NOMO-1 (cell line): ENCODE data around the gene TOR2A.

Experiments used
- DNase-seq, 2 experiments: peaks; one replicate each; lab custom pipeline; 2025; ENCODE audit not compliant: unreplicated experiment in 2 of 2; lab: John Stamatoyannopoulos, UW

The TOR2A gene

DNA sequence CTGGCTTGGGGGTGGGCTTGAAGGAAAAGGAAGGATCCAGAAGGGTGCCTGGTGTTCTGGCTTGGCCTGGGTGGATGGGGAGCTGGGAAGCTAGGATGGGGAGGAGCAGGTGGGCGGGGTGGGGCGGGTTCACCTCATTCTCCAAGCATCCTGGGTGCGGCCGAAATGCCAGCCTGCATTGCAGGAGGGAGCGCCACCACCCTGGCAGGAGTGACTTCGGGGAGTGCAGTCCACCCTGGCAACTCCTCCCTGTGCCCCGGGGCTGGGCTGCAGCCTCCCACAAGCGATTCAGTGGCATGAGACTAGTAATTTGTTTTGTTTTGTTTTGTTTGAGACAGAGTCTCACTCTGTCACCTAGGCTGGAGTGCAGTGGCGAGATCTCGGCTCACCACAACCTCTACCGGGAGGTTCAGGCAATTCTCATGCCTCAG is 13.7 kb downstream of the TOR2A start:
- no peak for DNase-seq

DNA sequence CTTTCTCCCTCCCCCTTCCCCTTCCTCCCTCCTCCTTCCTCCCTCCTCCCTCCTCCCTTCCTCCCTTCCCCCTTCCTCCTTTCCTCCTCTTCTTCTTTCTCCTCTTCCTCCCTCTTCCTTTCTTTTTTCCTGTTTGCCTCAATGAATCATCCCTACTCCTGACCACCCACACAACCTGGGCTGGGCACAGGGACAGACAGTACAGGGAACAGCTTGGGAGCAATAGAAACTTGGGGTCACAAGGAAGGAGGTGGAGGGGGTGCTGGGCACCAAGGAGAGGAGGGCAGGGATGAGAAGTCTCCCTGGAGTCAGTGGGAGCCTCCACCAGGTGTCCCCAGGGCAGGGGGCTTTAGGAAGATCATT is 14.2 kb downstream of the TOR2A start:
- DNase-seq: no peak

DNA sequence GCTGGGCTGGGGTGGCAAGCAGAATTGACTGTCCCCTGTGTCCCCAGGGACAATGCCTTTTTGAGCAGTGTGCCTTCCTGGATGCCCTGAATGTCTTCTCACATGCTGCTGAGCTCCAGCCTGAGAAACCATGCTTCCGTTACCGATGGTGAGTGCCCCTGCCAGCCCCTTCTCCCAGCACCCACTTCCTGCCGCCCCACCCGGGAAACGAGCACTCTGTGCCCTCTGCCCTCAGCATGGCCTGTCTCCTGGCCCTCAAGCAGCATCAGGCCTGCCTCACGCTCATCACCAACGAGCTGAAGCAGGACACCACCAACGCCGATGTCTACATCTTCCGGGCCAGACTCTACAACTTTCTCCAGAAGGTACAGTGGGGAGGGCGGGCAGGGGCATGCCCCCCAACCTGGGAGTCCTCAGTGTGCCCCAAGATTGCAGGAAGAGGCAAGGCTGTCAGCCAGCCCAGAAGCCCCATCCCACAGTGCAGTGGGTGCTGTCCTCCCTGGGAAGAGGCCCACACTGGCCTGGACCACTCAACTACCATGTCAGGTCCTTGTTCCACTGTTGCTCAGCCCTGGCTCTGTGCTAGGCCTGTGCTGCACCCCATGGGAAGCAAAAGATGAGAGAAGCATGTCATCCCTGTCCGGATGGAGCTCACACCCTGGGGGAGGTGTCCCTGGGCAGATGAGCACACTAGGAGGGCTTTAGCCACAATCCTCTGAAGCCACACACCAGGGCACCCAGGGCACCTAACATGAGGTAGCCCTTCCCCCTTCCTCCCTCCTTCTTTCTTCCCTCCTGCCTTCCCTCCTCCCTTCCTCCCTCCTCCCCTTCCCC is 14.8 kb downstream of the TOR2A start:
- DNase-seq: no peak

DNA sequence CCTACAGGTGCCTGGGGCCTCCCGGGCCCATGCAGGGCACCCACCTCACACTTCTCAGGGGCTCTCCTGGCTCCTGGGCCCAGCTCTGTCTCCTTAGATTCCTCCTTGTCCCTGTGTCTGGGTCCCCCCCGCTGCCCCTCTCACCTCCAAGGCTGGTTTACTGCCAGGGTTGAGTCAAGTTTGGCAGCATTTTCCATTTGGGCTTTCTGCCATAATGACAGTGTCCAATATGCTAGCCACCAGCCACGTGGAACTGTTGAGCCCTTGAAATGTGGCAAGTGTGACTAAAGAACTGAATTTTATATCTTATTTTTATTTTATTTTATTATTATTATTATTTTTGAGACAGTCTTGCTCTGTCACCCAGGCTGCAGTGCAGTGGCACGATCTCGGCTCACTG is 17.3 kb downstream of the TOR2A start:
- no peak for DNase-seq

DNA sequence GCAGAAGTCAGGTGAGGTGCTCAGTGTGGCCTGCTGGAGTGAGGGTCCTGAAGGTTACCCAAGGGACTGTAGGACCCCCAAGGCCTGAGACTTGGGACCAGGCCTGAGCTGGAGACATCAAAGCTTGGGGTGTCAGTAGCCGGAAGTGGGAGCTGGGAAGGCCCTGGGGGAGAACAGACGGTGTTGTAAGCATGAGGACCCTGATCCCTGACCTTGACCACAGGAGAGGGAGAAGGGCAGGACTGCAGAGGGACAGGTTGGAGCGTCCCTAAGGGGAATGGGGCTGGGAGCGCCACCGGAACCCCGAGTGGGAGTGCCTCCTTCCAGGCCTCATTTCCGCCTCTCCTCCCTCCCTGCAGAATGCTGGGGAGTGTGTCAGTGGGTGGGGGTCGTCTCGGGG is 18.7 kb downstream of the TOR2A start:
- DNase-seq: no peak

DNA sequence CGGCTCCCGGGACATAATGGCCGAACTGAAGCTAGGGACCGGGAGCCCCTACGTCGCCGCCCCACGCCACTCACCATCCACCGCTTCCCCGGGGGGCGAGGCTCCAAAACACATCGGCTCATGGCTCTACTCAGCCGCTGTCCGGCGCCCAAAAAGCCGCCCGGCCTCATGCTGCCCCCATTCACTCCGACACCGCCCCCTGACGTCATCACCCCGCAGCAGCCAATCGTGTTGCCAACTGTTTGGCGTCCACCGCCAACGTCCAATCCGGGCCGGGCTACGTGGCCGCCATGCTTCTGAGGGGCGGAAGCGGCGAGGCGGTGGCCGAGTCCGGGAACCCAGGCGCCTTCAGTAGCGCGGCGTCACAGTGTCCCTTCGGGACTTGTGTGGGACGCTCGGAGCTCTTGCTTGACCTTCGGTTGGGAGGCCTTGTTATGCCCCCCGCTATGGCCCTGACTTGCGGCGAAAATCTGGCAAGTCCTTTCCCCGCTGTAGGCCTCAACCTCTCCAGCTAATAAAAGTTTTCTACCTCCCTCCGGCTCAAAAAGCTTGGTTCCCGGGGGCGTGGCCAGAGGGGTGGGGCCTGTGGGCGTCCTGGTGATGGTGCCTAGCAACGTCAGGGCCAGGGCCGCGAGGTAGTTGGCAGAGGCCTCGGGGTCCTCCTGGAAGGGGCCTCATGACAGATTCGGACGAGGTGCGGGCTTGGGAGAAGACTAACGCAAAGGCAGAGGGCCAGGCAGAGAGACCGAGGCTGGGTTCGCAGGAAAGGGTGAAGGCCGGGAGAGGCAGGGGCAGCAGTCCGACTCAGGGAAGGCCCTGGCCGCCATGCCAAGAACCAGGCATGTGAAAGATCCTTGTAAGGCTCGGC is 19.4 kb downstream of the TOR2A start, which contains the start of the genes PTRH1 and TTC16:
TSS of gene PTRH1 (minus strand) at position 194 of the 868 bp plus-strand sequence. CDS start at position 170, 24 bp downstream.
TSS of gene TTC16 (plus strand) at position 610 of the 868 bp plus-strand sequence. CDS start at position 677, 67 bp downstream.
- DNase-seq: peak; percentile 91 to 98

DNA sequence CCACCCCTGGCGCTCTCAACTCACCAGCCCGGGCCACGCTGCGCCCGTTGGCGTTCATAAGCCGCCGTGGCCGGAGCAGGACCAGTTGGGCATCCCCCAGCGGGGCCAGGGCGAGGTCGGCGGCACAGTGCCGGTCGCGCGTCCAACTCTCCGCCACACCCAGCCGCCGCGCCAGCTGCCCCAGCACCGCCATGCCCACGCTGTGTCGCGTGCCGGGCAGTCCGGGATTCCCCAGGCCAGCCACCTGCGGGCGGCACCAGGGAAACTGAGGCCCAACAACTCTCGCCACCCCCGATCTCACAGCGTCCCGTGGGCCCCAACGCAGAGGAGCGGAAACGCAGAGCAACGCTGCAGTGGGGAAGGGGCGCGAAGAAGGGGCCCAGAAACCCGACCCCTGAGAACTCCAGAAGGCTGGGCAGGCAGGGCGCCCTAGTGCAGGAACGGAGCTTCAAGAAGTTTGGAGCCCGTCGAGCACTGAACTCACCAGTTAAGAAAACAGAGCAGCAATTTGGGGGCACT is 20.1 kb downstream of the TOR2A start:
- peak in 1 of 2 experiments; percentile 52 for DNase-seq

DNA sequence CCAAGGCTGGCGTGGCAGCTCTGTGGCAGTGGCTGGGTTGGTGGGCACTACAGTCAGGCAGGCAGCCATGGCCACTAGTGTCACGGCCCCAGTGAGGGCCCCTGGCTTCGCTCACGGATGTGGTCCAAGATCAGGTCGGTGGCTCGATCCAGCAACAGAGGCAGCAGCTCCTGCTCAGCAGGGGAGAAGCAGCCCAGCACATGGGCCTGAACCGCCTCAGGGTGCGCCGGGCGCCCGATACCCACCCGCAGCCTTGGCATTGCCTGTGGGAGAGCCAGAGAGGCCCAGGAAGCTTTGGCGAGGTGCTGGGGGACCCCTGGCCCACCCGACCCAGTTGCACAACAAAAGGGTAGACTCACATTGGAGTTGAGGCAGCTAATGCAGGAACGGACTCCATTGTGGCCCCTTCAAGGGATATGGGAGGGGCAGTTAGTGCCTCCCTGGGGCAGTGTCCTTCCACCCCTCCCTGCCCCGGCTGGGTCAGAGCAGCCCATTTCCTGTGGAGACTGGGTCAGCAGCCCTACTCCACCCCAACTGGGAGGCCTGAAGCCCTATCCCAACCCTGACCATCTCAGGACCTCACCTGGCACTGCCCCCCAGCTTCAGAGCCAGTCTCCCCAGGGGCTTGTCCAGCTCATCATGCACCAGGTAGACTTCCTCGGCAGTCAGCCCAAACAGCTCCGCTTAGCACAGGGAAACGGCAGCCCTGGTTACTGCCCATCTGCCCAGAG is 20.9 kb downstream of the TOR2A start:
- no peak for DNase-seq

DNA sequence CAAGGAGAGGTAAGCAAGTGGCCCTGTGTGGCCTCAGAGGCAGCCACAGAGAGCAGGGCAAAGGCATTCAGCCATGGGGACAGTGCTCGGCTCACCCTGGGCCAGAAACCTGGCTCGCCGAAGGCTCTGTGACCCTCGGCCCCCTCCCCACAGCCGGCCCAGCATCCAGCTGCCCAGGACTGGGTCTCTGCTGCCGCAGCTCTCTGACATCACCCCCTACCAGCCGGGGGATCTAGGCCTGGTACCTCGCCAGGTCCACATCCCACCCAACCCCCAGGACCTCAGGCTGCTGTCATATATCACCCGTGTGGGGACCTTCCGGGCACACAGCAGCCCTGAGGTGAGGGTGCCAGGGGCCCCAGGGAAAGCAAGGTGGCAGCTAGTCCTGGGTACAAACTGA is 22.2 kb downstream of the TOR2A start:
- no peak for DNase-seq

DNA sequence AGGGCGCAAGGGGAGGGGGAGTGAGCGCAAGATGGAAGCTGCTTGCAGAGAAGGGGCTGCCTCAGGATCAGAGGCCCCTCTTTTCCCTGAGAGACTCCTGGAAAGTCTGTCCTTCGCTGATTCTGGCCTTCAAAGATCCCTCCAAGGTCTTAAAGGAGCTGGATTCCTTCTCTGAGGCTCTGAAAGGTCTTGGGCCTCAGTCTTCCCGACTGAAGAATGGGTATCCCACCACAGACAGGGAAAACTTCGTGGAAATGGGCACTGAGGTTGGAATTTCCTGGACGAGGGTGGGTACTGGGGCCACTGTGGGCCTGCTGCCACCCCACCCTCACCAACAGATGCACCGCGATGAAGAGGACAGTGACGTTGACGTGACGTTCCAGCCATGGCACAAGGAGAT is 22.7 kb downstream of the TOR2A start:
- DNase-seq: no peak

DNA sequence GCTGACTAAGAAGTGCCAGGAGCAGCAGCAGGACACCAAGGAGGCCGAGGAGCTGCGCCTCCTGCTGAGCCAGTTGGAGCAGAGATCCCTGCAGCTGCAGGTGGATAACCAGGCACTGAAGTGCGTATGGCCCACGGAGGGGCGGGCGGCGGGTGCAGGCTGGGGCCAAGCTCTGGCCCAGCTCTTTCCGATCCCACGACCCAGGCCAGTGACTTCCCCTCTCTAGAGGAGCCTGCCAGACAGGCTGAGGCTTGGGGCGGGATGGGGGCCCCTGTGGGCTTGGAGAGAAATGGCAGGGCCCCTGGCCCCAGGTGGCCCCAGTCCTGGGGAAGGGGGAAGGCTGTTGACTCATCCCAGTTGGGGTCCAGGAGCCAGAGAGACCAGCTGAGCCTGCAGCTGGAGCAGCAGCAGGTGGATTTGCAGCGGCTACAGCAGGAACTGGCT is 23.2 kb downstream of the TOR2A start:
- DNase-seq: no peak

DNA sequence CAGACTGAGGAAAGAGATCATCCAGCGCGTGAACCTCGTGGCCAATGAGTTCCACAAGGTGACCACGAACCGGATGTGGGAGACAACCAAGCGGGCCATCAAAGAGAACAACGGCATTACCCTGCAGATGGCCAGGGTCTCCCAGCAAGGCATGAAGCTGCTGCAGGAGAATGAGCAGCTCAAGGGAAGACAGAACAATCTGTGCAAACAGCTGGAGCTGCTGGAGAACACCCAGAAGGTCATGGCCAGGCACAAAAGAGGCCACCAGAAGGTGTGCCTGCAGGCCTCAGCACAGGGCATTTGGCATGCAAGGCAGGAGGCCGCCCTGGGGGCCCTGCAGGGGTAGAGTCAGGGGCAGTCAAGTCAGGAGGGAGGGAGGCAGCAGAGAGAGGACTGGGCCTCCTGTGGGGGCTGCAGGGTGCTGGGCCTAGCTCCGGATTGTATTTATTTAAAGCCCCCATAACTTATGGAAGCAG is 23.8 kb downstream of the TOR2A start:
- peak; percentile 14 to 38 for DNase-seq

DNA sequence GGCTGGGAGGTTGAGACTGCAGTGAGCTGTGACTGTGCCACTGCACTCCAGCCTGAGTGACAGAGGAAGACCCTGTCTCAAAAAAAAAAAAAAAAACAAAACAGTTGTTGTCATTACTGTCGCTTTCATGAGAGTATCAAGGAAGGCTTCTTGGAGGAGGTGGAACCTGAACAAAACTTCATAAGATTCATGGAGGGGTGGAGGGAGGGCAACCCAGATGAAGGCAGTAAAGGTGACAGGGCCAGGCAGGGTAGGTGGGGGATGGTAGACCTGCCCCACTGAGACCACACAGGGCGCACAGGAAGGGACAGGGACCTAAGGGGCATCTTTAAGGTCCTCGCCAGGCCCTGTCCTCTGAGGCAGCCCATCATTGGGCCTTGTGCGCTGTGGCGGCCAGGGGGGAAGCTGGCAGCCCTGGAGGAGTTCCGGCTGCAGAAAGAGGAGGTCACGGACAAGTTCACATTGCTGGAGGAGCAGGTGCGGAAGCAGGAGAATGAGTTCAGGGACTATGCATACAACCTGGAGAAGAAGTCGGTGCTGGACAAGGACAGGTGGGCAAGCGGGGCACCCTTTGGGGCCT is 24.8 kb downstream of the TOR2A start:
- DNase-seq: no peak

DNA sequence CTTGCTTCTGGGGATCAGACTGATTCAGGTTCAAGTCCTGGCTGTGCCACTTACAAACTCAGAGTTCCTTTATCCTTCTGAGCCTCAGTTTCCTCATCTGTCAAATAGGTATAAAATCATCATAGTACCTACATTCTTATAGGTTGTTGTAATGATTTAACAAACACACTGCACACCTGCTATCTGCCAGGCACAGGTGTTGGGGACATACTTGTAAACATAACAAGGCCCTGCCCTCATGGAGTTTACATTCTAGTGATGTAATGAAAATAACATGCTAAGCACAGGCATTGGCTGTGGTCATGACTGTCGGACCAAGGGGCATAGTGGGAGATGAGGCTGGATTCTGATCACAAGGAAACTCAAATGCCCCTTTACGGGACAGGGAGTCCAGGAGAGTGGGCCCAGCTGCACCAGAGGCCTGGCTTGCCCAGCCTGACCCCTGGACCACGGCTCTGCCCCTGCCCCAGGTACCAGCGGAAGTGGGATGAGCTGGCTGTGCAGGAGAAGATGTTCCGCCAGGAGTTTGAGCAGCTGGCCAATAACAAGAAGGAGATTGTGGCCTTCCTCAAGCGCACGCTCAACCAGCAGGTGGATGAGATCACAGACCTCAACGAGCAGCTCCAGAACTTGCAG is 26.0 kb downstream of the TOR2A start:
- no peak for DNase-seq

DNA sequence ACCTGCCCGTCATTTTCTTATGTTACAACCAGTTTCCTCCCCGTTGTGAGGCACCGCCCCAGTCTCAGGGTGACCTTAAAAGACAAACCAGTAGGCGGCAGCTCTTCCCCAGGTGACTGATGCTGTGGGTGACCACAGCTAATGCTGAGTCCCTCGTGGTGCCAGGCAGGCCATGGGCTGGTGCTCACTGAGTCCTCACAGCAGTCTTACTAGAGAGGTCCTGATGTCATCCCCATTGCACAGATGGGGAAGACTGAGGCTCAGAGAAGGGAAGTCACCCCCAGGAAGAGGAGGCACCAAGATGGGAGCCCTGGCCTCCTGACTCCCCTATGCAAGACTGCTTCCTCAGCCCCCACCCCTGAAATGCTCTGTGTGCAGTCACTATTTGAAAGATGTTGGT is 27.3 kb downstream of the TOR2A start:
- no peak for DNase-seq

DNA sequence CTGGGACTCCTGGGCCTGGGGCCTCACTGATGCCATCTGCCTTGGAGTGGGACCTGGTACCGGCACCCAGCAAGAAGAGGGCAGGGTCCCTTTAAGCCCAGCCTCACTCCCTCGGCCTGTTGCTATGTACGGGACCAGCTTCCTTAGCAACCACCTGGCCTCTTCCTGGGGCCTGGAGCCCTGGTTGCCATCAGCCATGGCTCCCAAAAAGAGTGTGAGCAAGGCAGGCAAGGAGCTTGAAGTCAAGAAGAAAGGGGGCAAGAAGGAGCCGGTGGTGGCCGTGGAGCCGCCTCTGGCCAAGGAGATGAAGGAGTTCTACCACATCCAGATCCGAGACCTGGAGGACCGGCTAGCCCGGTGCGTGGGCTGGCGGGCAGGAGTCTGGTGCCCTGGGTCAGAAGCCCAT is 28.3 kb downstream of the TOR2A start, which contains the start of gene CFAP157:
TSS of gene CFAP157 (plus strand) at position 153 of the 406 bp plus-strand sequence. CDS start at position 197, 44 bp downstream.
- no peak for DNase-seq

DNA sequence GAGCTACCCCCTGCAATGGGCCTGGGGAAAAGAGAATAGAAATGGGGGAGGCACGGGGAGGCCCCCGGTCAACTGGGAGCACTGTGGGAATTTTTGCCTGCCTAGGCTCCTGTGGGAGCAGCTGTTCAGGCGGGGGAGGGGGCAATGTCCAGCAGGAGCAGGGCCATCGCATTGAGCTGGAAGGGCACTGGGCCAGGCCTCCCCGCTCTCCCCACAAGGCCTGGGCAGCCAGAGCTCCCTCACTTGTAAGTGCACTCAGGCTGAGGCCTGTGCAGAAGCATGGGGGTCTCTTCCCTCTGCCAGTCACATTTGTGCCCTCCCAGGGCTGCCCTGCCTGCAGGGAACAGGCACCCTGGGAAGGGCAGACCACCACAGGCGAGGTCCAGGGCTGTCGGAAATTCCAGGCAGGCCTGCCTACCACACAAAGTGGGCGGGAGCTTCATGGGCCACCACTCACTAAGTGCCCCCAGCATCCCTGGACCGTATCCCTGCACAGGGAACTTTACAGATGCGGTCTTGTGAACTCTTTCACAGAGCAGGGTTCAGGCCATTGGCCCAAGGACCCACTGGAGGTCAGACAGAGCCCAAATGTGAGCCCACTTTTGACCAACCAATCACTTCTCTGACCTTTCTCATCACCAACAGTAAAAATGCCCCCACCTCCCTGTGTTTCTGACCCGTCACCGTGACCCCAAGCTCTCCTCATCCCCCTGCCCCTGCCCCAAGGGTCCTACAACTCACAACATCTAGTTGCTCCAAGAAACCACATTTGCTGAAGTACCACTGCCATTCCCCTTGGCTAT is 29.3 kb downstream of the TOR2A start:
- DNase-seq: no peak

DNA sequence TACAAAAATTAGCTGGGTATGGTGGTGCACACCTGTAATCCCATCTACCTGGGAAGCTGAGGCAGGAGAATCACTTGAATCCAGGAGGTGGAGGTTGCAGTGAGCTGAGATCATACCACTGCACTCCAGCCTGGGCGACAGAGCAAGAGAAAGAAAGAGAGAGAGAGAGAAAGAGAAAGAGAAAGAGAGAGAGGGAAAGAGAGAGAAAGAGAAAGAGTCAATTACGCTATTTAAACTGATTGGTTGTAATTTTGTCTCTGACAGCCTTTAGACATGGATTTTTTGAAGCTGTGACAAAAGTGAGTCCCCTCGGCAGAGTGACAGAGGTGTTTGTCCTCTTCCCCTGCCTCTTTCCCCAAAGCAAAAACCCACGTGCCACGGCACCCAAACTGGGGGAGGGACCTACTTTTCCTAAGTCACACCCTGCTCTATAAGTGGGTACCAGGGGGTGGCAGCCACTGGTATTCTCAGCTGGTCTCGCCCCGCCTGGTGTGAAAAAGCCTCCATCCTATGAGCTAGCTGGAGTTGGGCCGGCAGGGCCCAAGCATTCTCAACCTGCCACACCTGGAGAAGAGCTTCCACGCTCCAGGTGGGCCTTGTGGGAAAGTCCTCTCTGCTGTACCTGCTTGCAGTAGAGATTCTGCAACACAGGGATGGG is 31.7 kb downstream of the TOR2A start:
- DNase-seq: no peak
